ENCODE results near the gene CAMK2A.

The CAMK2A gene

DNA sequence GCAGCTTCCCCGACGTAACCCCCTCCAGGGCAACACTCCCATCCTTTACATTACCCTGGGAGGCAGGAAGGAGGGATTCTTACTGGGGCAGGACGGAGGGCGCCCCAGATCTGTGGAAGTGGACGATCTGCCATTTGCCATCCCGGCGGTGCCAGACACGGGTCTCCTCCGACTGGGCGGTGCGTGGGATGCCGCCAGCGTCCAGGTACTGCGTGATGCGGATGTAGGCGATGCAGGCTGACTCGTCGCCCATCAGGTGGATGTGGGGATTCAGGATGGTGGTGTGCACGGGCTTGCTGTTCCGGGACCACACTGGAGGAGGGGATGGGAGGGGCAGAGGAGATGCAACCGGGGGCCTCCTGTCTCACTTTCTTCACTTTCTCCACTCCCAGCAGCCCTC, 66.7 kb downstream of the CAMK2A start:
- Histone ChIP-seq H3K4me3 (ENCODE audit: low read depth in 1 of 2, low read length in 2 of 2) (no peak overlapping the region), H3K9ac (ENCODE audit: low read length) (no peak overlapping the region), H3K27me3 (ENCODE audit: control insufficient read depth in 1 of 2, insufficient read depth in 2 of 2, low read length in 2 of 2) (peaks cover 0 to 4% of the 10 kb centered on the region in 2 donors), H3K36me3 (ENCODE audit: insufficient read depth, low read length) (no peaks in the 10 kb centered on the region), H3K9me3 (ENCODE audit: low read length) (no peaks in the 10 kb centered on the region), H3K27ac (ENCODE audit: low read depth, low read length) (no peak overlapping the region), H3K4me1 (ENCODE audit: insufficient read depth, low read length) (no peaks in the 10 kb centered on the region)

DNA sequence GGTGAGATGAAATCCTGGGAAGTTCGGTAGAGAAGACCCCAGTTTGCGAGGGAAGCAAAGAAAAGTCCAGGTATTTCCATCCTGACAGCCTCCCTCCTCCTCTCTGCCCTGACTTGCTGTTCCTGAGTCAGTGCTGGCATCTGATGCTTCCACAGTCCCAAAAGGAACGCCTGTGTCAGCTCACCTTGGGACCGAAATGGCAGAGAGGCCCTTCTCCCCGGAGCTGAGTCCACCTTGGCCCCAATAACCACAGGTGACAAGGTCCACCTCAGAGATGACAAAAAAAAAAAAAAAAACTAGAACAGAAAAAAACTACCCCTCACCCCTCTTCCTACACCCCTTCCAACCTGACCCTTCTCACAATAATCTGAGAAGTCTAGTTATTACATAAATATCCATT, 68.1 kb downstream of the CAMK2A start:
- H3K4me1 ChIP-seq (ENCODE audit: insufficient read depth, low read length) = no peaks in the 10 kb centered on the region
- no peak overlapping the region for H3K4me3 ChIP-seq (ENCODE audit: low read depth in 1 of 2, low read length in 2 of 2)
- H3K27ac ChIP-seq (ENCODE audit: low read depth, low read length) = no peak overlapping the region
- peaks cover 0 to 4% of the 10 kb centered on the region in 2 donors for H3K27me3 ChIP-seq (ENCODE audit: control insufficient read depth in 1 of 2, insufficient read depth in 2 of 2, low read length in 2 of 2)
- H3K9ac ChIP-seq (ENCODE audit: low read length) = no peak overlapping the region
- H3K36me3 ChIP-seq (ENCODE audit: insufficient read depth, low read length) = no peaks in the 10 kb centered on the region
- no peaks in the 10 kb centered on the region for H3K9me3 ChIP-seq (ENCODE audit: low read length)

- no peak overlapping the region for H3K9ac ChIP-seq (ENCODE audit: low read length)
- no peak overlapping the region for H3K4me3 ChIP-seq (ENCODE audit: low read depth in 1 of 2, low read length in 2 of 2)
- H3K27me3 ChIP-seq (ENCODE audit: control insufficient read depth in 1 of 2, insufficient read depth in 2 of 2, low read length in 2 of 2) = peaks cover 0 to 4% of the 10 kb centered on the region in 2 donors
- no peaks in the 10 kb centered on the region for H3K36me3 ChIP-seq (ENCODE audit: insufficient read depth, low read length)
- no peaks in the 10 kb centered on the region for H3K4me1 ChIP-seq (ENCODE audit: insufficient read depth, low read length)
- H3K27ac ChIP-seq (ENCODE audit: low read depth, low read length) = no peak overlapping the region
- no peaks in the 10 kb centered on the region for H3K9me3 ChIP-seq (ENCODE audit: low read length)
Measured at GRCh38 chr5:150219861-150220260, 69.7 kb downstream of the CAMK2A start.

DNA sequence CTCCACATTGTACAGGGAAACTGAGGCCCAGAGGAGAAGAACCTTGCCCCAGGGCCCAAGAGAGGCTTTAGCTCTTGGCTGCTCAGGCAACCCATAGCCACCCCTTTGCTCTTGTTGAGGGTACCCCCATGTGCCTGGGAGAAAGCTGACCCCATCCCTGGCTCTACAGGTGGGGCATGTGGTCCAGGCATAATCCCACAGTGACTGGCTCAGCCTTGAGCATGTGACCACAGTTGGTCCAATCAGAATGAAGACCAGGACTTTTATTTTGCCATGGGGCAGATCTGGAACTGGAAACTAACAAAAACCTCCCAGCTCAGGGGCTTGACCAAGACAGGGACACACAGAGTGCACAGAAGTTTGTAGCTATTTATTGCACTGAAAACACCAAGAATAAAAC, 70.4 kb downstream of the CAMK2A start:
- H3K27ac ChIP-seq (ENCODE audit: low read depth, low read length) = no peak overlapping the region
- H3K9me3 ChIP-seq (ENCODE audit: low read length) = no peaks in the 10 kb centered on the region
- no peak overlapping the region for H3K4me3 ChIP-seq (ENCODE audit: low read depth in 1 of 2, low read length in 2 of 2)
- peaks cover 0 to 4% of the 10 kb centered on the region in 2 donors for H3K27me3 ChIP-seq (ENCODE audit: control insufficient read depth in 1 of 2, insufficient read depth in 2 of 2, low read length in 2 of 2)
- no peak overlapping the region for H3K9ac ChIP-seq (ENCODE audit: low read length)
- H3K36me3 ChIP-seq (ENCODE audit: insufficient read depth, low read length) = no peaks in the 10 kb centered on the region
- H3K4me1 ChIP-seq (ENCODE audit: insufficient read depth, low read length) = no peaks in the 10 kb centered on the region

DNA sequence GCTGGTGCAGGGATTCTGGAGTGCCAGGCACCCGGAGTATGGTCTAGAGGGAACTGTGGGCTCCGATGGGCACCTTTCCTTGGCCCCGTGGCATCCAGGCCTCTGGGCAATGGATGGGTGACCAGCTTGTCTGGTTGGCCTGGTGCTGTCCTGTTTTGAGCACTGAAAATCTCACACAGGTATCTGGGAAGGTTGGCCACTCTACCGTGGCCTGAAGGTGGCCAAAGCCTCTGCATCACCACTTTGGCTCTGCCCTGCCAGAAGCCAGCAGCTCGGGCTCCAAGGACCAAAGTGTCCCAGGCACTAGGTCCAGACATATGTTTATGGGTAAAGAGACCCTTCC, 70.9 kb downstream of the CAMK2A start:
- no peaks in the 10 kb centered on the region for H3K4me1 ChIP-seq (ENCODE audit: insufficient read depth, low read length)
- no peak overlapping the region for H3K27ac ChIP-seq (ENCODE audit: low read depth, low read length)
- H3K9me3 ChIP-seq (ENCODE audit: low read length) = no peaks in the 10 kb centered on the region
- H3K27me3 ChIP-seq (ENCODE audit: control insufficient read depth in 1 of 2, insufficient read depth in 2 of 2, low read length in 2 of 2) = peaks cover 0 to 4% of the 10 kb centered on the region in 2 donors
- no peaks in the 10 kb centered on the region for H3K36me3 ChIP-seq (ENCODE audit: insufficient read depth, low read length)
- H3K9ac ChIP-seq (ENCODE audit: low read length) = no peak overlapping the region
- no peak overlapping the region for H3K4me3 ChIP-seq (ENCODE audit: low read depth in 1 of 2, low read length in 2 of 2)

DNA sequence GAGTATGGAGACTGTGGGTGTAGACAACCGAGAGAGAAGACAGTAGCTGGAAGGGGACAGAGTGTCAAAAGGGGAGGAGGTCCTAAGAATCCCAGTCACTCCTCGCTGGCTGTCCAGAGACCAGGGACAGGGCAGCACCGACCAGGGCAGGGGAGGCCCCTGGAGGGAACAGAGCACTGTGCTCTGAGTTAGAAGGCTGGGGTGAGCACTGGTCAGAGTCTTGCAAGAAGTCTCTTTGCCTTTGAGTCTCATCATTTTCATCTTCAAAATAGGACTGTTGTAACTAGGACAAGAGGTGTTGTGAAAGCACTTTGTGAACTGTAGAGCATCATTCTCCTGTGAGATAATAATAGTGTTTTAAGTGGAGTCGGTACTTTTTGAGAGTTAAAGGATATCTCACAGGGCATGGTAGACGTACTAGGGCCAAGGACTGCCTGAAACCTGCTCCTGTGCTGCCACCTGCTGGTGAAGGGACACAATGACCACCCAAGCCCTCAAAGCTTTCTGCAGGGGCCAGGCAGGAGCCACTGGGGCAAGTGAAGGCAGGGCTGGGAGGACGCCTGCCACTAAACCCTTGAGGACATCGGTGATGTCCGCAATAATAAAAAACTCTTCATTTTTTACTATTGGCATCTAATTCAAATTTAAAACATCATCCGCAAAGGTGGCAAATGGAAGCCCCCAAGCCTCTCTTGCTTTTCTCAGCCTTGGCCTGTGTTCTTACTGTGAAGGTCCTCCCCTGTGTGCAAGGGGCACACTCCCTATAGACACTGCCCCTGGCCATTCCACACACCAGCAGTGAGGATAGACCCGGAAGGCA, 71.5 kb downstream of the CAMK2A start:
- Histone ChIP-seq H3K9ac (ENCODE audit: low read length) (no peak overlapping the region), H3K27ac (ENCODE audit: low read depth, low read length) (no peak overlapping the region), H3K36me3 (ENCODE audit: insufficient read depth, low read length) (no peaks in the 10 kb centered on the region), H3K4me1 (ENCODE audit: insufficient read depth, low read length) (no peaks in the 10 kb centered on the region), H3K4me3 (ENCODE audit: low read depth in 1 of 2, low read length in 2 of 2) (no peak overlapping the region), H3K27me3 (ENCODE audit: control insufficient read depth in 1 of 2, insufficient read depth in 2 of 2, low read length in 2 of 2) (peaks cover 0 to 4% of the 10 kb centered on the region in 2 donors), H3K9me3 (ENCODE audit: low read length) (no peaks in the 10 kb centered on the region)

DNA sequence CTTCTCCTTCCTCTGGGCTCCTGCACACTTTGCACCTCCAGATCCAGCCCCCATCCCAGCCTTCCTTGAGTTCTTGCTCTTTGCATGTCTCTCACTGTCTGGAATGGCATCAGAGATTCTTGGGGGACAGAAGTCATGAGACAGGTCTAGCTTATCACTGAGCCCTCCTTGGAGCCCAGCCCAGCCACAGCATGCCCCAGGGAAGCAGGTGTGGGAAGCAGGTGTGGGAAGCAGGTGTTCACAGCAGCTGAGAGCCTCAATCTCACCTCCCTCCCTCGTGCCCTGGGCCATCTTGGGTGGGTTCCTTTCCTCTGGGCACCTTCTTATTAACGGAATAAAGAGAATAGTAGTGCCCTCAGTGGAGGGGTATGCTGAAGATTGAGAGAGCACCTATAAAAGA, 72.5 kb downstream of the CAMK2A start:
- Histone ChIP-seq H3K27ac (ENCODE audit: low read depth, low read length) (no peak overlapping the region), H3K9ac (ENCODE audit: low read length) (no peak overlapping the region), H3K9me3 (ENCODE audit: low read length) (no peaks in the 10 kb centered on the region), H3K4me1 (ENCODE audit: insufficient read depth, low read length) (no peaks in the 10 kb centered on the region), H3K36me3 (ENCODE audit: insufficient read depth, low read length) (no peaks in the 10 kb centered on the region), H3K4me3 (ENCODE audit: low read depth in 1 of 2, low read length in 2 of 2) (no peak overlapping the region), H3K27me3 (ENCODE audit: control insufficient read depth in 1 of 2, insufficient read depth in 2 of 2, low read length in 2 of 2) (peaks cover 0 to 4% of the 10 kb centered on the region in 2 donors)

DNA sequence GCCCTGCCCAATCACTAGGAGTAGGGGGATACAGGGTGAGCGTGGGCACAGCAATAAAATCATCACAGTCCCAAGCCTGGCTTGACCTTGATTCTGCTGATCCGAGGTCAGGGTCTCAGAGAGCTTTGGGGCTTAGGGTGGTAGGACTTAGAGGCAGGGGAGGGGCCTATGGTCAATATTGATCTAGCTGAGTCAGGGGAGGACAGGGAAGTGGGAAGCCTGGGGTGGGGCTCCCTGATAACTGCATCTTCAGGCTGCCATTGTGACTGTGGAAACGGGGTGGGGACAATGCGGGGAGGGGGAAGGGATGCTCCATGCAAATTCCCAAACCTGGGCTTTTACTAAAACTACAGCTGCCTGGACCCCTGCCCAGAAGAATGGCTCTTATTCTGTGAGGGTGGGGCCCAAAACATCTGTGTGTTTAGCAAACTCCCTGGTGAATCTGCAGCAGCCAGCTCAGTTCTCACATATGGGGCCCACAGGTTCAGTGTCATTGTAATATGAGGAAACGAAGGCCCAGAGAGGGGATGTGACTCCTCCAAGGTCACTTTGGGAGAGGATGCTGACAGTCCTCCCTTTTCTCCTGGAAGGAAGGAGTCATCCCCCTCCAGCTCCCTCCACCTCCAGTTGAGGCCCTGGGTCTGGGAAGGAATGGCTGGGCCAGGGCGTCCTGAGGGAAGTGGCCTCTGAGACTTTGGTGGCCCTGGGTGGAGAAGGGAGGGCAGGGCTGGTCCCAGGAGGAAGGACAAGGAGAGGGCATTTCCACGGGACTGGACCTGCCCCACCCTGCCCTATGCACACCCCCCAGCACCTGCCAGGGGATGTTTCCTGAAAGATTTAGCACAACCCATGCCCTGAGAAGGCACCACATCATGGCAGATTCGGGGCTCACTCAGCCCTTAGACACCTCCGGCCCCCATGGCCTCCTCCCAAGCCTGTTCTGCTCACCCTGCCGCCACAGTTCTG, 73.3 kb downstream of the CAMK2A start:
- Histone ChIP-seq H3K4me3 (ENCODE audit: low read depth in 1 of 2, low read length in 2 of 2) (no peak overlapping the region), H3K9ac (ENCODE audit: low read length) (no peak overlapping the region), H3K9me3 (ENCODE audit: low read length) (no peaks in the 10 kb centered on the region), H3K4me1 (ENCODE audit: insufficient read depth, low read length) (no peaks in the 10 kb centered on the region), H3K36me3 (ENCODE audit: insufficient read depth, low read length) (no peaks in the 10 kb centered on the region), H3K27me3 (ENCODE audit: control insufficient read depth in 1 of 2, insufficient read depth in 2 of 2, low read length in 2 of 2) (peaks cover 0 to 4% of the 10 kb centered on the region in 2 donors), H3K27ac (ENCODE audit: low read depth, low read length) (no peak overlapping the region)

DNA sequence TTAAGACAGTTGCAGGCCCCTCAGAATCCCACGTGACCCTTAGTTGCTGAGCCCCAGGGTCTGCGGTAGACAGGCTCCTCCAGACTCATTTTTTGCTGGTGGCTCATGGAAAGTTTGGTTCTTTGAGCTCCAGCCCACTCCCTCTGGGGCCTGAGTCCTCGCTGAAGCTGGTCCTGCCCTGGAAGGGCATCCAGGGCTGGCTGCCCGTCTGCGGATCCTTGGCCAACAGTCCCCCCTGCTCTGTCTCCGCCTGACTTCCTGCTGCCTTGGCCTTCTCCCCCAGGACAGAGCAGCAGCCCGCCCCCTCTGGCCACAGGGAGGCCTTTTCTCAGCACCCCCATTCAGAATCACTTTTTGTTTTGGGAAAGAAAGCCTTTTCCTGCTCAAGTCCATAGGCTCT, 75.3 kb downstream of the CAMK2A start:
- H3K27me3 ChIP-seq (ENCODE audit: control insufficient read depth in 1 of 2, insufficient read depth in 2 of 2, low read length in 2 of 2) = peaks cover 0 to 4% of the 10 kb centered on the region in 2 donors
- H3K4me1 ChIP-seq (ENCODE audit: insufficient read depth, low read length) = no peaks in the 10 kb centered on the region
- H3K4me3 ChIP-seq (ENCODE audit: low read depth in 1 of 2, low read length in 2 of 2) = no peak overlapping the region
- H3K36me3 ChIP-seq (ENCODE audit: insufficient read depth, low read length) = no peaks in the 10 kb centered on the region
- no peak overlapping the region for H3K9ac ChIP-seq (ENCODE audit: low read length)
- no peaks in the 10 kb centered on the region for H3K9me3 ChIP-seq (ENCODE audit: low read length)
- no peak overlapping the region for H3K27ac ChIP-seq (ENCODE audit: low read depth, low read length)

GRCh38 chr5:150213530-150213929, 76.0 kb downstream of the CAMK2A start:
- Histone ChIP-seq H3K27me3 (ENCODE audit: control insufficient read depth in 1 of 2, insufficient read depth in 2 of 2, low read length in 2 of 2) (peaks cover 0 to 2% of the 10 kb centered on the region in 2 donors), H3K4me3 (ENCODE audit: low read depth in 1 of 2, low read length in 2 of 2) (no peak overlapping the region), H3K9ac (ENCODE audit: low read length) (no peak overlapping the region), H3K9me3 (ENCODE audit: low read length) (no peaks in the 10 kb centered on the region), H3K4me1 (ENCODE audit: insufficient read depth, low read length) (no peaks in the 10 kb centered on the region), H3K36me3 (ENCODE audit: insufficient read depth, low read length) (no peaks in the 10 kb centered on the region), H3K27ac (ENCODE audit: low read depth, low read length) (no peak overlapping the region)

GRCh38 chr5:150211156-150212030, 78.2 kb downstream of the CAMK2A start:
- H3K9me3 ChIP-seq (ENCODE audit: low read length) = no peaks in the 10 kb centered on the region
- H3K4me3 ChIP-seq (ENCODE audit: low read depth in 1 of 2, low read length in 2 of 2) = no peak overlapping the region
- no peaks in the 10 kb centered on the region for H3K4me1 ChIP-seq (ENCODE audit: insufficient read depth, low read length)
- H3K27me3 ChIP-seq (ENCODE audit: control insufficient read depth in 1 of 2, insufficient read depth in 2 of 2, low read length in 2 of 2) = no peaks in the 10 kb centered on the region
- H3K9ac ChIP-seq (ENCODE audit: low read length) = no peak overlapping the region
- no peaks in the 10 kb centered on the region for H3K36me3 ChIP-seq (ENCODE audit: insufficient read depth, low read length)
- H3K27ac ChIP-seq (ENCODE audit: low read depth, low read length) = no peak overlapping the region

All from muscle layer of colon (tissue), 2 donors.